ENCODE data around the gene SH3RF3. TPM values are rescaled to one million over a fixed set of nuclear protein-coding genes. Genes with fewer than 3 reads are reported as not detected.

Gene SH3RF3
- total RNA-seq, 1 experiment from 2014 or later: 1.0 TPM

- no peak for ATAC-seq
Measured at GRCh38 chr2:109376796-109377495, 247.9 kb downstream of the SH3RF3 start.

More at GRCh38 chr2:109376796-109377495, 247.9 kb downstream of the SH3RF3 start:
- H3K27me3 Mint-ChIP-seq (ENCODE audit: low read depth): no peaks in the 10 kb centered on the region
- no peak overlapping the region for H3K27ac Mint-ChIP-seq
- CTCF ChIA-PET: interaction anchor here (1.0 kb wide), 1 partner anchor 9 kb away, joined by 4 read pairs; no protein-coding TSS in a partner anchor
- POLR2A ChIA-PET: no interaction called here
- no peak for DNase-seq (ENCODE audit: low spot score)
- no peaks in the 10 kb centered on the region for H3K36me3 Mint-ChIP-seq
- H3K9me3 Mint-ChIP-seq: no peaks in the 10 kb centered on the region
- H3K4me3 Mint-ChIP-seq: no peak overlapping the region
- TF ChIP-seq ARID4B (CRISPR knock-in tag; IDR thresholded peaks at IDR 0.05; ENCODE audit: borderline replicate concordance) (no peak), SMAD3 (CRISPR knock-in tag; IDR thresholded peaks at IDR 0.05; ENCODE audit: borderline replicate concordance) (no peak), FOXP4 (CRISPR knock-in tag; IDR thresholded peaks at IDR 0.05) (no peak), ZSCAN18 (CRISPR knock-in tag; IDR thresholded peaks at IDR 0.05) (no peak), ZNF121 (CRISPR knock-in tag; IDR thresholded peaks at IDR 0.05) (no peak), PREB (CRISPR knock-in tag; IDR thresholded peaks at IDR 0.05; ENCODE audit: borderline replicate concordance) (no peak), ERG (CRISPR knock-in tag; IDR thresholded peaks at IDR 0.05) (no peak), HMGA2 (CRISPR knock-in tag; IDR thresholded peaks at IDR 0.05) (no peak), E2F1 (CRISPR knock-in tag; IDR thresholded peaks at IDR 0.05) (no peak), FOXJ3 (CRISPR knock-in tag; IDR thresholded peaks at IDR 0.05; ENCODE audit: borderline replicate concordance) (no peak), IRF2 (CRISPR knock-in tag; IDR thresholded peaks at IDR 0.05; ENCODE audit: borderline replicate concordance, low read depth) (no peak), STAT6 (CRISPR knock-in tag; conservative IDR thresholded peaks at IDR 0.05; ENCODE audit: low read depth) (no peak), JAZF1 (CRISPR knock-in tag; IDR thresholded peaks at IDR 0.05) (no peak), KAT7 (CRISPR knock-in tag; IDR thresholded peaks at IDR 0.05; ENCODE audit: borderline replicate concordance) (no peak)
- H3K4me1 Mint-ChIP-seq: no peaks in the 10 kb centered on the region

Measured in WTC11 (cell line).